Activated gamma-delta T cell (primary cell): Measurements from ENCODE around the gene TYSND1.
"Not testable (repeated sequence)": the region's sequence is repeated elsewhere in the genome, so short reads cannot be mapped to it uniquely, and the experiment has no call there.

Source experiments
- DNase-seq: peaks from one replicate; lab custom pipeline; 2025; lab: John Stamatoyannopoulos, UW

The TYSND1 gene

GRCh38 chr10:70163448-70163847 lies 16.9 kb upstream of the TYSND1 start:
- DNase-seq, result no peak

GRCh38 chr10:70162892-70163201 lies 16.3 kb upstream of the TYSND1 start:
- DNase-seq, result no peak

- no peak for DNase-seq
Measured at GRCh38 chr10:70162151-70162891, 15.8 kb upstream of the TYSND1 start.

- no peak for DNase-seq
Measured at GRCh38 chr10:70160798-70161197, 14.3 kb upstream of the TYSND1 start.

- DNase-seq, result not testable (repeated sequence)
Measured at GRCh38 chr10:70159366-70159765, 12.9 kb upstream of the TYSND1 start.

- no peak for DNase-seq
Measured at GRCh38 chr10:70158113-70158512, 11.6 kb upstream of the TYSND1 start.

DNA sequence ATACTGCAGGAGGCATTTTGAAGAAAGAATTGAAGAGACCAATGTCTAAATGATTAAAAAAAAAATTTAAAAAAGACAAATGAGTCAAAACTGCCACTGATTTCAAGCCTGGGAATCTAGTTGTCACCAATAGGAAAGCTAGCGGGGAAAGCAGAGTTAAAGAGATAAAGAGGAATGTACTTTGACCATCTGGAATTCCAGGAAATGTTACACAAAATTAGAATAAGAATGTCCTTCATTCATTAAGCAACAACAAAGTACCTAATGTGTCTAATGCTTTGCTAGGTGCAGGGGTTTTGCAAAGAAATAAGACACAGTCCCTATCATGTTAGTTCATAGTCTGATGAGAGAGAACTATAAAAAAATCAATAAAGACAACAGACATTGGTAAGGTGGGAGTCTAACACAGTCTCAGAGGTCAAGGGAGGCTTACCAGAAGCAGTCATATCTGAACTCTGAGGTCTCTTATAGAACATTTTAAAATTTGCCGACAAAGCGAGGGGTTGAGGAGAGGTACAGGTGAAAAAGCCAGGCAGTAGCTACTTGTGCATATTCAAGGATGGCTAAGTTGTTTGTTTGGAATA lies 8.8 kb upstream of the TYSND1 start:
- DNase-seq, result no peak

- no peak for DNase-seq
Measured at GRCh38 chr10:70148516-70148915, 2.0 kb upstream of the TYSND1 start.

- no peak for DNase-seq
Measured at GRCh38 chr10:70147259-70147625, 742 bp upstream of the TYSND1 start.

GRCh38 chr10:70145666-70146488 lies 623 bp downstream of the TYSND1 start:
- peak; percentile 68 for DNase-seq

- no peak for DNase-seq
Measured at GRCh38 chr10:70145166-70145665, 1.3 kb downstream of the TYSND1 start.

- no peak for DNase-seq
Measured at GRCh38 chr10:70144372-70145110, 2.0 kb downstream of the TYSND1 start.

- DNase-seq, result no peak
Measured at GRCh38 chr10:70142555-70142954, 3.9 kb downstream of the TYSND1 start.

DNA sequence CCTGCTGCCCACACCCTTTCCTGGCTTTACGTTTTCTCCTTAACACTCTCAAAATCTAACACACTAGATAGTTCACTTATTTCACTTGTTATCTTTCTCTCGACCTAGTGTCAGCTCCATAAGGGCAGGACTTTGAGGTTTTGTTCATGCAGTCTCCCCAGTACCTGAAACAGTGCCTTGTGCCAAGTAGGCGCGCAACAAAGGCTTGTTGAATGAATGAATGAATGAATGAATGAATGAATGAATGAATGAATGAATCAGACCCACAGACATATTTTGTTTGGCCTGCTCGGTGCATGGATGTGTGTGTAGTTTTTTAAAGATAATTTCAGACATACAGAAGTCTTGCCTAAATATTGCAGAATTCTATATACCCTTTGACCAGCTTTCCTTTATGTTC lies 6.2 kb downstream of the TYSND1 start:
- DNase-seq, result no peak

- no peak for DNase-seq
Measured at GRCh38 chr10:70139997-70140250, 6.6 kb downstream of the TYSND1 start.

DNA sequence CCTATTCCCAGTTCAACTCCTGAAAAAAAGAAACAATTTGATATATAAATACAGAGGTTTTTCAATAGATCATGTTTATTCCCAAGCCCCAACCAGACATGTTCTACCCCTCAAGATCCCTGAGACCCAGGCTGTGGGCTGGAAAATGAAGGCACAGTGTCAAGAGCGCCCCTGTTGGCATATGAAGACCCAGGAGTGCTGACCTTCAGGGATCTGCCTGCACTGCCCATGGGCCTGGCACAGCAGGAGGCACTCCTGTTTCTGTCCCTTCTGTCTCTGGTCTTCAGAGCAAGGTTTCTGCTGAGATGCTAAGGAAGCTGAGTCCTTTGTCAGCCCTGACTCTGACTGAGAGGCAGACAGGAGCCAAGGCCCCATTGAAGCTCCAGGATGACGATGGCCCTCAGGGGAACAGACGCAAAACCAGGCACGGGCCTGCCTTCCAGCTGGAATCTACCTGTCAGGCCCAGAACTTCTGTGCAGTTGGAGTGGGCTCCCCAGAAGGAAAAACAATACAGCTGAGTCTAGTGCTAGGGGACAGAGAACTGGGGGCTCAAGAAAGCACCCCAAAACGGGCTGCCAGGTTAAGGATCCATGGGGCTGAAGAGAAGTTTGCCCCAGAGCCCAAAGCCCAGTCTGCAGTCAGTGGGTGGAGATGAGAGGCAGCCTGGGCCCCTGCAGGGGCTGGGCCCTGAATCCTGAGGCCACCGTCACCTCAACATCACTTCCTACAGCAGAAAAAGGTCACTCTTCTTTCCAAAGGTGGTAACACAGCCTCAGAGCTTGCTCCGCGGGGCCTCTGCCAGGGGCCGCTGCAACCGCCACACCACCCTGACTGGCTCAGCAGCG lies 7.1 kb downstream of the TYSND1 start:
- DNase-seq, result no peak

- DNase-seq, result no peak
Measured at GRCh38 chr10:70137927-70138883, 8.3 kb downstream of the TYSND1 start.

DNA sequence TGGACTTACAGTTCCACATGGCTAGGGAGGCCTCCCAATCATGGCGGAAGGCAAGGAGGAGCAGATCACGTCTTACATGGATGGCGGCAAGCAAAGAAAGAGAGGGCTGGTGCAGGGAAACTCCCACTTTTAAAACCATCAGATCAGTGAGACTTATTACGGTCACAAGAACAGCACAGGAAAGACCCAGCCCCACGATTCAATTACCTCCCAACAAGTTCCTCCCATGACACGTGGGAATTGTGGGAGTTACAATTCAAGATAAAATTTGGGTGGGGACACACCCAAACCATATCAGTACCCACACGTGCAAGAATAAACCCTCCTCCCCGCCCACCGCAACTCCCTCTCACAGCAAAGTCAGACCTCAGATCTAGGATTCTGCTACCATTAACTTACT lies 9.4 kb downstream of the TYSND1 start:
- no peak for DNase-seq

DNA sequence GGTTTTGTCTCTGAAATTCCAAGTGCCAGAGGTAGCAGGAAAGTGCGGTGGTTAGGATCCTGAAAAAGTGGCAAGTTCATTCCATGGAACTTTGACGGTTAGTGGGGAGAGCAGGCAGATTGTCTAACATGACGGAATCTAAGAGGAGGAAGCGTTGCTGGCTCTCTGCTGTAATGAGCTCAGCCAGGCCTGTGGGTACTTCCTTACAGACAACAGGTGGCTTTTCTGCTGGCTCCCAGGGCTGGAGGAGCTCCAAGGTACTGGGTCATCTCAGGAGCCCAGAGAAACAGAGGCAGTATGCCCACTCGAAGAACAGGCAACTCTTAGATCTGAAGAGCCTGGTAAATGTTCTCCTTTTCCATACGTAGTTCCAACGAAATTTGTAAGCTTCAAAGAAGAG lies 10.8 kb downstream of the TYSND1 start:
- no peak for DNase-seq

DNA sequence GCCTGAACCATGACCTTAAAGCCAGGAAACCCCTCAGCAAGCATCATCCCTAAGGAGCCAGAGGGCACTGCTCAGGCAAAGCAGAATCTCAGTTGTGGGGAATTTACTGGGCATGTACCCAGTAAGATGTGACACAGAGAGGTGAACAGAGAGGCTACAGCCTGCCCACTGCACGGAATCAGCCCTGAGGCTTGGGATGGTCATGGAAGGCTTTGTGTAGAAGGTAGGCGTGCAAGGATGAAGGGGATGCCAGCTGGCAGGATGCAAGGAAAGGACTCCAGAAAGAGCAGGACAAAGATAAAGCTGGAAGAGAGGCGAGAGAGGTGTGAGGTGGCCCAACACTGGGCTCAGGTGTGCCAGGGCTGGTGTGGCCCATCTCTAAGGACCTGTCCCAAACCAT lies 11.5 kb downstream of the TYSND1 start:
- no peak for DNase-seq
